GM18526 (cell line): ENCODE data around the gene RUNX3.

Experiments
- POLR2A ChIP-seq: IDR thresholded peaks from 3 replicates; pipeline ENCODE4 v1.6.1; 2011; ENCODE audit not compliant: insufficient read length; ENCODE audit errors: extremely low read depth

RUNX3 gene

DNA sequence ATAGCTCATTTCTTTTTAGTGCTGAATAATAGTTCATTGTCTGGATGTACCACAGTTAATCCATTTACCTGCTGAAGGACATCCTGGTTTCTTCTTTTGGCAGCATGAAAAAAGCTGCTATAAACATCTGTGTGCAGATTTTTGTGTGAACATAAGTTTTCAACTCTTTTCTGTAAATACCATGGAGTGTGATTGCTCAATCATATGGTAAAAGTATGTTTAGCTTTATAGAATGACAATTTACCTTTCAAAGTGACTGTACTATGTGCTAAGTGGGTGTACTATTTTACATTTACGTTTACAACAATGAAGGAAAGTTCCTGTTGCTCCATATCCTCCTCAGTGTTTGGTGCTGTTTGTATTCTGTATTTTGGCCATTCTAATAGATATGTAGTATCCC is 49.0 kb downstream of the RUNX3 start:
- no peak for TF ChIP-seq POLR2A

- TF ChIP-seq POLR2A: no peak
Measured at GRCh38 chr1:24878775-24879742, 51.0 kb downstream of the RUNX3 start.

DNA sequence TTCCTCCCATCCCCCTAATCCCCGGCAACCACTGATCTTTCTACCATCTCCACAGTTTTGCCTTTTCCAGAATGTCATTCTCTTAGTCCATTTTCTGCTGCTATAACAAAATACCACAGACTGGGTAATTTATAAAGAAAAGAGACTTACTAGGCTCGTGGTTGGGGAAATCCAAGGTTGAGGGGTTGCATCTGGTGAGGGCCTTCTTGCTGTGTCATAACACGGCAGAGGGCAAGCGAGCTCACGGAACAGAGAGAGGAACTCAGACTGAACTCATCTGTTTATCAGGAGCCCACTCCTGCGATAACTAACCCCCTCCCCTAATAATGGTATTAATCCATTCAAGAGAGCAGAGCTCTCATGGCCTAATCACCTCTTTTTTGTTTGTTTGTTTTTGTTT is 52.0 kb downstream of the RUNX3 start:
- no peak for TF ChIP-seq POLR2A

GRCh38 chr1:24875991-24876506 is 54.0 kb downstream of the RUNX3 start:
- TF ChIP-seq POLR2A: no peak

DNA sequence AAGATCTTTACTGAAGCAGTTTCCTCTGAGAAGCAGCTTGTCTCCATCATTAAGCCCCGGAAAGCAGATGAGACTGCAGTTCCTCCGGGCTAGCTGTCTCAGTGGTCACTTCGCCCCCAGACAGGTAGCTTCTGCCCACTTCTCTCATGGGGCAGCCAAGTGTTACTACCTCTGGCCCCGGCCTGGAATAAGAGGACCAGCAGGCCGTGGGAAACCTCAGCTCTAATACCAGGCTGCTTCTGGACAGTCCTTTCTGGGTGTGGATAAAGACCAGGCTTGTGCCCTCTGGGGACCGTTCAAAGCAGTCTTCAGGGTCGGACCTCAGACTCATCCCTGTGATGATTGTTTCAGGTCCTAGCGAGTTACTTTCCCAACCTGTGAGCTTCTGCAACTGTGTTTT is 54.8 kb downstream of the RUNX3 start:
- no peak for TF ChIP-seq POLR2A

DNA sequence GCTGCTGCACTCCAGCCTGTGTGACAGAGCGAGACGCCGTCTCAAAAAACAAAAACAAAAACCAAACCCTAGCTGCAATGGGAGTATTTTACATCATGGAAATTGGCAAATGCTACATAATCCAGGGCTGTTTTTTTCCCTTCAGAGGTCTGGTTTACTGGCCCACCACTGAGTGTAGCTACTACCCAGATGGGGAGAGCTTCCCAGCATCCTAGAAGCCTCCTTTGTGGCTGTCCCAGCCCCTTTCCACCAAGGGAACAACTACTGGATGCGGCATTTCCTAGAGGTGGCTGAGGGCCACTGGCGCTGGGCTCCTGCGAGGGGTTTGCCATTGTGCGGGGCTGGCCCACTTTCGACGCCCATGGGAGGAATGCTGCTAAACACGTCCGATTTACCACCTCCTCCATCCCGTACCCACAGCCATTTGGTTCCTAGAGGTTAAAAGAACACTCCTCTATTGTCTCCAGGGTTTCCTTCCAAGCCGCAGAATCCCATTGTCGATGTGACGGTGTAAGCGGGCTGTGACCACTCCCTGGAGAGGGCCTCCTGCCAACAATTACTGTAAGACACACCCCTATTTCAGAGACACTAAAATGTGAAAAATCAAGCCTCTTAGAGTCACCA is 55.4 kb downstream of the RUNX3 start:
- TF ChIP-seq POLR2A: no peak

GRCh38 chr1:24874056-24874455 is 56.0 kb downstream of the RUNX3 start:
- no peak for TF ChIP-seq POLR2A

GRCh38 chr1:24873148-24873547 is 56.9 kb downstream of the RUNX3 start:
- no peak for TF ChIP-seq POLR2A

- TF ChIP-seq POLR2A: no peak
Measured at GRCh38 chr1:24872061-24872850, 57.8 kb downstream of the RUNX3 start.

- no peak for TF ChIP-seq POLR2A
Measured at GRCh38 chr1:24871306-24871901, 58.7 kb downstream of the RUNX3 start.

GRCh38 chr1:24870551-24871195 is 59.4 kb downstream of the RUNX3 start:
- no peak for TF ChIP-seq POLR2A

DNA sequence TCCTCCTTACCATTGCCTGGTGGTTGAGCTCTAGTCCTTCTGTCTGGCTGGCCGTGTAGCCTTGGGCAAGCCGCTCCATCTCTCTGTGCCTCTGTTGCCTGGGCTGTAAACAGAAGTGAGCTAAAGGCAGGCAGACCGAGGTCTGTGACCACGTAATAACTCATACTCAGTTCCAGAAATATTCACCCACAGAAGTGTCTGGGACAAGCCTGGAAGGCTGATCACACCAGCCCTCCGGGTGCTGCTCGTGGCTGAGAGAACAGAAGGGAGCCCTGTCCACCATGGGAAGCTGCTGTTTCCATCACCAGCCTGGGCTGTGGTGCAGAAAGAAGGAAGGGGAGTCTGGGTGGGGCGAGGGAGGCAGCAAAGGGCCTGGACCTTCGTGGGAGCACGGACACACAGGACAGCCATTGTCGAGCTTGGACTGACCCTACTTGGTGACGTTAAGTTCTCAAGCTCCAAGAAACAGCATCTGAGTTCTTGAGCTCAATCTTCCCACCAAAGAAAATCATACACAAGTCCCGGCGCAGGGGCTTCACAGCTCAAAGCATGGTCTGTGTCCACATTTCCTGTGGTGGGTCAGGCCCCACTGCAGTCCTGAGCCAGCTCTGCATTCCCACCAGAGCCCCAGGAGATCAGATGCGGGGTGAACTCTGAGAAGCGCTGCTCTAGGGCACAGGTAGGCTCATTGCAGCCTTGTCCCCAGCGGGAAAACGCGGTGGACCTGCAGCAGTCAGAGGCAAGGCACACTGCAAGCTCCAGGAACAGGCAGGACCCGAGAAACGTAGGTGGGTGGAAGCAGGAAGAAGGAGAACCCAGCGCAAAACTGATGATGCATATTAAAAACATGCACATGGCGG is 61.8 kb downstream of the RUNX3 start:
- no peak for TF ChIP-seq POLR2A

- TF ChIP-seq POLR2A: no peak
Measured at GRCh38 chr1:24867084-24867870, 62.8 kb downstream of the RUNX3 start.
